Measurements from ENCODE around the gene SMIM45.
A peak's percentile ranks its signal among the peaks of the same experiment; 100 is the strongest.

The SMIM45 gene

GRCh38 chr22:41922940-41923594, 28.9 kb upstream of the SMIM45 start:
- H3K4me3 ChIP-seq (ENCODE audit: extremely low read depth in 1 of 4, insufficient read depth in 2 of 4, low read depth in 3 of 4, low read length in 4 of 4): no peak overlapping the region
- POLR2A ChIA-PET (ENCODE audit: partially characterized antibody): interaction anchor here (0.6 to 1.2 kb wide), 4 partner anchors 14 to 185 kb away, joined by 3 to 5 read pairs (median 4); no protein-coding TSS in a partner anchor
- H4K5ac ChIP-seq (ENCODE audit: insufficient read length, low read depth, low read length): no peak overlapping the region
- H3K4me2 ChIP-seq (ENCODE audit: insufficient read depth in 1 of 2, low read depth in 2 of 2, low read length in 2 of 2): no peak overlapping the region
- no peak overlapping the region for H3K27ac ChIP-seq (ENCODE audit: low read depth, low read length)
- H2BK12ac ChIP-seq (ENCODE audit: low read depth, low read length): no peak overlapping the region
- H3K18ac ChIP-seq (ENCODE audit: extremely low read depth, low read length): no peak overlapping the region
- peaks cover 8% of the 10 kb centered on the region; the same call in 1 of the 2 replicates for H3K23me2 ChIP-seq (ENCODE audit: low read depth, low read length)
- DNase-seq (ENCODE audit: low read depth in 1 of 2, low spot score in 2 of 2): no peak
- 0 out of 2 replicates have a peak overlapping the region, but pooled peaks have one; percentile 92 for H2BK15ac ChIP-seq (ENCODE audit: low read length)
- TF ChIP-seq NANOG (IDR thresholded peaks at IDR 0.05; ENCODE audit: insufficient read depth, low read depth, low read length, poor library complexity, severe bottlenecking) (no peak), POLR2AphosphoS5 (IDR thresholded peaks at IDR 0.05; ENCODE audit: low read depth, low read length) (0 out of 2 replicates have a peak, but pooled peaks have one; percentile 3), TBP (IDR thresholded peaks at IDR 0.05; ENCODE audit: low read depth, low read length) (no peak)
- CTCF ChIA-PET (ENCODE audit: partially characterized antibody): interaction anchor here (0.6 to 4.9 kb wide), 7 partner anchors 13 to 239 kb away, joined by 3 to 22 read pairs (median 3); partner anchors contain the start of gene MEI1
- H2BK5ac ChIP-seq (ENCODE audit: low read depth, low read length): no peak overlapping the region
- H3K4me1 ChIP-seq (replicated peaks in 1 of 4; ENCODE audit: control insufficient read depth in 3 of 4, insufficient read depth in 4 of 4, low read length in 3 of 4): peaks cover 0 to 21% (median 16%) of the 10 kb centered on the region in 4 experiments; a peak in 6 of 7 replicates
- no peak overlapping the region for H3K14ac ChIP-seq (ENCODE audit: insufficient read length)
- H3K56ac ChIP-seq (replicated peaks; ENCODE audit: insufficient read length, low read depth, low read length): no peak overlapping the region
- peaks cover 0 to 5% of the 10 kb centered on the region in 2 experiments for H4K20me1 ChIP-seq (replicated peaks in 1 of 2; ENCODE audit: control insufficient read depth in 1 of 2, insufficient read depth in 2 of 2, low read length in 2 of 2)
- no peak for FAIRE-seq
- H3K36me3 ChIP-seq (ENCODE audit: control insufficient read depth in 2 of 4, insufficient read depth in 4 of 4, low read length in 3 of 4): no peaks in the 10 kb centered on the region
- no peak overlapping the region; the same call in 1 of the 2 replicates for H4K8ac ChIP-seq (ENCODE audit: extremely low read depth, insufficient read depth, low read length)
- H2AFZ ChIP-seq (ENCODE audit: low read length): no peak overlapping the region
- H3K9ac ChIP-seq (replicated peaks in 1 of 4; ENCODE audit: extremely low read depth in 1 of 4, low read depth in 3 of 4, low read length in 3 of 4): no peak overlapping the region
- peak overlapping the region; percentile 65; the same call in 1 of the 2 replicates for H2AK5ac ChIP-seq (ENCODE audit: low read depth, low read length)
- peaks cover 15 to 79% (median 62%) of the 10 kb centered on the region in 4 experiments for H3K27me3 ChIP-seq (replicated peaks in 1 of 4; ENCODE audit: control insufficient read depth in 3 of 4, extremely low read depth in 1 of 4, insufficient read depth in 3 of 4, low read length in 3 of 4)
- no peaks in the 10 kb centered on the region for H3K9me3 ChIP-seq (ENCODE audit: insufficient read depth in 2 of 2, low read depth in 1 of 2, low read length in 1 of 2)
- H3K79me2 ChIP-seq (ENCODE audit: control insufficient read depth in 1 of 2, insufficient read depth in 2 of 2, low read length in 2 of 2): no peaks in the 10 kb centered on the region
- H2BK120ac ChIP-seq (replicated peaks; ENCODE audit: low read depth, low read length): no peak overlapping the region
- no peak overlapping the region for H4K91ac ChIP-seq (replicated peaks; ENCODE audit: insufficient read length, low read length)
- WGBS, 2 experiments (ENCODE audit: extremely low coverage in 1 of 2, insufficient coverage in 1 of 2, insufficient read length in 1 of 2, insufficient replicate concordance in 2 of 2, low coverage in 1 of 2, low lambda C conversion rate in 2 of 2, missing lambda C conversion rate in 1 of 2): 84% methylated on average over 4 of the region's 4 CpGs; no CpG with 5 or more reads in 1 of the 2 experiments
- H3K23ac ChIP-seq (ENCODE audit: insufficient read length): no peak overlapping the region
- H2BK20ac ChIP-seq (ENCODE audit: low read length): 0 out of 2 replicates have a peak overlapping the region, but pooled peaks have one; percentile 18
- no peak overlapping the region for H3K4ac ChIP-seq (replicated peaks; ENCODE audit: insufficient read length, low read depth, low read length)
- no peaks in the 10 kb centered on the region for H3K79me1 ChIP-seq (ENCODE audit: low read depth, low read length)

Data from H1 (cell line).